HEK293 (cell line): ENCODE results near the gene TSPAN7.

Source experiments
- CTCF ChIP-seq: fragments of 450-650 bp; formaldehyde crosslinking; IDR thresholded peaks from 2 replicates; pipeline ENCODE4 v1.5.1; 2016; ENCODE audit warnings: missing biosample characterization, missing genetic modification characterization
- YY2 ChIP-seq: fragments of 450-650 bp; formaldehyde crosslinking; IDR thresholded peaks from 2 replicates; pipeline ENCODE4 v1.5.1; 2016; ENCODE audit warnings: missing biosample characterization, missing genetic modification characterization
- ZBTB21 ChIP-seq: fragments of 450-650 bp; formaldehyde crosslinking; IDR thresholded peaks from 2 replicates; pipeline ENCODE4 v1.5.1; 2017; ENCODE audit warnings: missing biosample characterization, missing genetic modification characterization
- ZEB2 ChIP-seq: fragments of 450-650 bp; formaldehyde crosslinking; IDR thresholded peaks from 2 replicates; pipeline ENCODE4 v1.5.1; 2016; ENCODE audit warnings: missing biosample characterization, missing genetic modification characterization
- ZNF24 ChIP-seq: fragments of 450-650 bp; formaldehyde crosslinking; IDR thresholded peaks from 2 replicates; pipeline ENCODE4 v1.5.1; 2016; ENCODE audit warnings: missing biosample characterization, missing genetic modification characterization
- ZNF292 ChIP-seq: fragments of 450-650 bp; formaldehyde crosslinking; IDR thresholded peaks from 2 replicates; pipeline ENCODE4 v1.5.1; 2016; ENCODE audit warnings: low read depth, missing biosample characterization, missing genetic modification characterization, borderline replicate concordance
- ZNF549 ChIP-seq: fragments of 450-650 bp; IDR thresholded peaks from 2 replicates; pipeline ENCODE4 v1.5.1; 2018; ENCODE audit warnings: missing biosample characterization, missing genetic modification characterization, mild to moderate bottlenecking, inconsistent platforms, moderate library complexity
- ZNF704 ChIP-seq: fragments of 450-650 bp; formaldehyde crosslinking; IDR thresholded peaks from 2 replicates; pipeline ENCODE4 v1.5.1; 2016; ENCODE audit warnings: missing biosample characterization, missing genetic modification characterization
- TF ChIP-seq, protein P1 (sequence below): fragments of 450-650 bp; formaldehyde crosslinking; optimal IDR thresholded peaks from 2 replicates; pipeline ENCODE3; 2016; ENCODE audit warnings: missing biosample characterization, mild to moderate bottlenecking, missing genetic modification characterization
- TF ChIP-seq, protein P2 (sequence below): fragments of 450-650 bp; formaldehyde crosslinking; IDR thresholded peaks from 2 replicates; pipeline ENCODE4 v1.5.1; 2016; ENCODE audit warnings: missing biosample characterization, missing genetic modification characterization, borderline replicate concordance
- TF ChIP-seq, protein P3 (sequence below): fragments of 450-650 bp; formaldehyde crosslinking; IDR thresholded peaks from 2 replicates; pipeline ENCODE4 v1.5.1; 2016; ENCODE audit warnings: missing biosample characterization, missing genetic modification characterization, low read depth
- TF ChIP-seq, protein P4 (sequence below): fragments of 450-650 bp; formaldehyde crosslinking; IDR thresholded peaks from 2 replicates; pipeline ENCODE4 v1.5.1; 2016; ENCODE audit warnings: missing biosample characterization, missing genetic modification characterization, low read depth

DNA sequence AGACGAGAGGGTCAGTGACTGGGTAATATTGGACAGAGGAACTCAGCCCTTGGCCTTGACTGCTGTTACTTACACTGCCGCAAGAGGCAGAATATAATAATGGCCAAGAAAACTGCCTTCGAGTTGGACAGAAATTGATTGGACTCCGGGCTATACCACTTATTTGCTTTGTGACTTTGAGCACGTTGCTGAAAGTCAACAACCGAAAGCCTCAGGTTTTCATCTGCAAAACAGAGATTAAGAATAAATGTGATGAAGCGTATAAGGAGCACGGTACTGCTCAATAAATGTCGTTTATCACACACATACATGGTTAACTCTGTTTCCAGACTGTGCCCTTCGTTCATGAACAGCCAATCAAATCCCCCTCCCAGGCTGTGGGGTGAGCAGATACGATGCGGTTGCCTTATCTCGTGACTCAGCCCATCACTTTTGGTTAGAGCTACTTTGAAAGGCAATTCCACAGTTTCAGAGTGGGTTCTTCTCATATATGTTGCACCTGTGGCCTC is 91.6 kb downstream of the TSPAN7 start:
- TF ChIP-seq, protein P1, sequence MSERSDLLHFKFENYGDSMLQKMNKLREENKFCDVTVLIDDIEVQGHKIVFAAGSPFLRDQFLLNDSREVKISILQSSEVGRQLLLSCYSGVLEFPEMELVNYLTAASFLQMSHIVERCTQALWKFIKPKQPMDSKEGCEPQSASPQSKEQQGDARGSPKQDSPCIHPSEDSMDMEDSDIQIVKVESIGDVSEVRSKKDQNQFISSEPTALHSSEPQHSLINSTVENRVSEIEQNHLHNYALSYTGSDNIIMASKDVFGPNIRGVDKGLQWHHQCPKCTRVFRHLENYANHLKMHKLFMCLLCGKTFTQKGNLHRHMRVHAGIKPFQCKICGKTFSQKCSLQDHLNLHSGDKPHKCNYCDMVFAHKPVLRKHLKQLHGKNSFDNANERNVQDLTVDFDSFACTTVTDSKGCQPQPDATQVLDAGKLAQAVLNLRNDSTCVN (tag by site-specific recombination) = no peak
- TF ChIP-seq CTCF (tag by site-specific recombination) (no peak), YY2 (no peak), ZEB2 (tag by site-specific recombination) (no peak), ZNF24 (tag by site-specific recombination) (no peak), ZNF704 (tag by site-specific recombination) (no peak), ZNF292 (tag by site-specific recombination) (no peak), ZBTB21 (tag by site-specific recombination) (no peak), ZNF549 (tag by site-specific recombination) (no peak)
- TF ChIP-seq, protein P2, sequence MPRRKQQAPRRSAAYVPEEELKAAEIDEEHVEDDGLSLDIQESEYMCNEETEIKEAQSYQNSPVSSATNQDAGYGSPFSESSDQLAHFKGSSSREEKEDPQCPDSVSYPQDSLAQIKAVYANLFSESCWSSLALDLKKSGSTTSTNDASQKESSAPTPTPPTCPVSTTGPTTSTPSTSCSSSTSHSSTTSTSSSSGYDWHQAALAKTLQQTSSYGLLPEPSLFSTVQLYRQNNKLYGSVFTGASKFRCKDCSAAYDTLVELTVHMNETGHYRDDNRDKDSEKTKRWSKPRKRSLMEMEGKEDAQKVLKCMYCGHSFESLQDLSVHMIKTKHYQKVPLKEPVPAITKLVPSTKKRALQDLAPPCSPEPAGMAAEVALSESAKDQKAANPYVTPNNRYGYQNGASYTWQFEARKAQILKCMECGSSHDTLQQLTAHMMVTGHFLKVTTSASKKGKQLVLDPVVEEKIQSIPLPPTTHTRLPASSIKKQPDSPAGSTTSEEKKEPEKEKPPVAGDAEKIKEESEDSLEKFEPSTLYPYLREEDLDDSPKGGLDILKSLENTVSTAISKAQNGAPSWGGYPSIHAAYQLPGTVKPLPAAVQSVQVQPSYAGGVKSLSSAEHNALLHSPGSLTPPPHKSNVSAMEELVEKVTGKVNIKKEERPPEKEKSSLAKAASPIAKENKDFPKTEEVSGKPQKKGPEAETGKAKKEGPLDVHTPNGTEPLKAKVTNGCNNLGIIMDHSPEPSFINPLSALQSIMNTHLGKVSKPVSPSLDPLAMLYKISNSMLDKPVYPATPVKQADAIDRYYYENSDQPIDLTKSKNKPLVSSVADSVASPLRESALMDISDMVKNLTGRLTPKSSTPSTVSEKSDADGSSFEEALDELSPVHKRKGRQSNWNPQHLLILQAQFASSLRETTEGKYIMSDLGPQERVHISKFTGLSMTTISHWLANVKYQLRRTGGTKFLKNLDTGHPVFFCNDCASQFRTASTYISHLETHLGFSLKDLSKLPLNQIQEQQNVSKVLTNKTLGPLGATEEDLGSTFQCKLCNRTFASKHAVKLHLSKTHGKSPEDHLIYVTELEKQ (tag by site-specific recombination) = no peak
- TF ChIP-seq, protein P3, sequence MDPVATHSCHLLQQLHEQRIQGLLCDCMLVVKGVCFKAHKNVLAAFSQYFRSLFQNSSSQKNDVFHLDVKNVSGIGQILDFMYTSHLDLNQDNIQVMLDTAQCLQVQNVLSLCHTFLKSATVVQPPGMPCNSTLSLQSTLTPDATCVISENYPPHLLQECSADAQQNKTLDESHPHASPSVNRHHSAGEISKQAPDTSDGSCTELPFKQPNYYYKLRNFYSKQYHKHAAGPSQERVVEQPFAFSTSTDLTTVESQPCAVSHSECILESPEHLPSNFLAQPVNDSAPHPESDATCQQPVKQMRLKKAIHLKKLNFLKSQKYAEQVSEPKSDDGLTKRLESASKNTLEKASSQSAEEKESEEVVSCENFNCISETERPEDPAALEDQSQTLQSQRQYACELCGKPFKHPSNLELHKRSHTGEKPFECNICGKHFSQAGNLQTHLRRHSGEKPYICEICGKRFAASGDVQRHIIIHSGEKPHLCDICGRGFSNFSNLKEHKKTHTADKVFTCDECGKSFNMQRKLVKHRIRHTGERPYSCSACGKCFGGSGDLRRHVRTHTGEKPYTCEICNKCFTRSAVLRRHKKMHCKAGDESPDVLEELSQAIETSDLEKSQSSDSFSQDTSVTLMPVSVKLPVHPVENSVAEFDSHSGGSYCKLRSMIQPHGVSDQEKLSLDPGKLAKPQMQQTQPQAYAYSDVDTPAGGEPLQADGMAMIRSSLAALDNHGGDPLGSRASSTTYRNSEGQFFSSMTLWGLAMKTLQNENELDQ = no peak
- TF ChIP-seq, protein P4, sequence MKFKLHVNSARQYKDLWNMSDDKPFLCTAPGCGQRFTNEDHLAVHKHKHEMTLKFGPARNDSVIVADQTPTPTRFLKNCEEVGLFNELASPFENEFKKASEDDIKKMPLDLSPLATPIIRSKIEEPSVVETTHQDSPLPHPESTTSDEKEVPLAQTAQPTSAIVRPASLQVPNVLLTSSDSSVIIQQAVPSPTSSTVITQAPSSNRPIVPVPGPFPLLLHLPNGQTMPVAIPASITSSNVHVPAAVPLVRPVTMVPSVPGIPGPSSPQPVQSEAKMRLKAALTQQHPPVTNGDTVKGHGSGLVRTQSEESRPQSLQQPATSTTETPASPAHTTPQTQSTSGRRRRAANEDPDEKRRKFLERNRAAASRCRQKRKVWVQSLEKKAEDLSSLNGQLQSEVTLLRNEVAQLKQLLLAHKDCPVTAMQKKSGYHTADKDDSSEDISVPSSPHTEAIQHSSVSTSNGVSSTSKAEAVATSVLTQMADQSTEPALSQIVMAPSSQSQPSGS (tag by site-specific recombination) = no peak
